Aorta (tissue), 5 donors: Measurements from ENCODE around the gene STAT4. TPM values are rescaled to one million over a fixed set of nuclear protein-coding genes. Genes with fewer than 3 reads are reported as not detected.

Experiments
- ATAC-seq: fragments of 200-7000 bp; cut with Tn5 transposase; one replicate; pipeline ENCODE4 v1.9.1; 2022; ENCODE audit warnings: moderate library complexity; ENCODE audit not compliant: low FRiP score
- DNase-seq, 2 donors: peaks; one replicate each; pipeline ENCODE4 v3.0.0-alpha.2; 2020
- H3K27ac ChIP-seq, 2 donors: one replicate each; pipeline ENCODE4 v1.5.1; 2013; ENCODE audit warnings: low read length in 2 of 2, mild to moderate bottlenecking in 2 of 2, moderate library complexity in 2 of 2, control low read depth in 1 of 2, inconsistent platforms in 1 of 2, low read depth in 1 of 2
- H3K27me3 ChIP-seq, 2 donors: one replicate each; pipeline ENCODE4 v1.6.1; 2013; ENCODE audit warnings: control low read depth in 1 of 2, low read length in 1 of 2, mild to moderate bottlenecking in 1 of 2, moderate library complexity in 1 of 2; ENCODE audit not compliant: insufficient read depth in 2 of 2, control insufficient read depth in 1 of 2
- H3K36me3 ChIP-seq, 2 donors: one replicate each; pipeline ENCODE4 v1.6.1; 2013; ENCODE audit warnings: control low read depth in 1 of 2, low read length in 1 of 2, mild to moderate bottlenecking in 1 of 2; ENCODE audit not compliant: insufficient read depth in 2 of 2, control insufficient read depth in 1 of 2
- H3K4me1 ChIP-seq, 2 donors: one replicate each; pipeline ENCODE4 v1.6.1; 2013; ENCODE audit warnings: low read length in 2 of 2, control low read depth in 1 of 2, mild to moderate bottlenecking in 1 of 2, moderate library complexity in 1 of 2; ENCODE audit not compliant: insufficient read depth in 2 of 2, control insufficient read depth in 1 of 2
- H3K4me3 ChIP-seq, 2 donors: one replicate each; pipeline ENCODE4 v1.5.1; 2013; ENCODE audit warnings: low read length in 2 of 2, control low read depth in 1 of 2, mild to moderate bottlenecking in 1 of 2
- H3K9me3 ChIP-seq: one replicate; pipeline ENCODE4 v1.6.1; 2013; ENCODE audit warnings: mild to moderate bottlenecking, low read length; ENCODE audit not compliant: control insufficient read depth
- WGBS, 2 donors: extraction: QIAGEN DNeasy Blood & Tissue Kit; methylation state at CpG; one replicate each; pipeline ENCODE4 v1.1.7; 2013; 5-methylcytosine and 5-hydroxymethylcytosine counted together
- intact Hi-C, 2 donors: fragments of 100-400 bp; cut with DNase I; formaldehyde crosslinking; loops; one replicate each; pipeline versions ENCODE4 v1.14.2 to v1.15.0; 2022
- polyA plus RNA-seq, 2 donors: library from polyadenylated mRNA; stranded (reverse); fragments of 200-250 nt; gene quantifications; one replicate each; pipeline ENCODE4 v1.2.3, GENCODE V29; 2013
- total RNA-seq, 2 donors: library from RNA; stranded (reverse); fragmentation: NEBNext Ultra II Directional; extraction: Animal tissue kit (Norgen Biotek cat#: 25700); gene quantifications; one replicate each; pipeline ENCODE4 v1.2.1, GENCODE V29; 2021
- donor health status: healthy with polysubstance abuse.
- donor health status: Bipolar disorder and iron deficiency.
- donor health status: DM: no; HTN: no; CAD: no.
- donor health status: DM: no; HTN: no; CAD: no.
- donor health status: DM: yes; HTN: yes; CAD: no.

Gene STAT4
- total and polyA plus RNA-seq, 4 donors: 1.1 to 7.7 (median 3.0) TPM

DNA sequence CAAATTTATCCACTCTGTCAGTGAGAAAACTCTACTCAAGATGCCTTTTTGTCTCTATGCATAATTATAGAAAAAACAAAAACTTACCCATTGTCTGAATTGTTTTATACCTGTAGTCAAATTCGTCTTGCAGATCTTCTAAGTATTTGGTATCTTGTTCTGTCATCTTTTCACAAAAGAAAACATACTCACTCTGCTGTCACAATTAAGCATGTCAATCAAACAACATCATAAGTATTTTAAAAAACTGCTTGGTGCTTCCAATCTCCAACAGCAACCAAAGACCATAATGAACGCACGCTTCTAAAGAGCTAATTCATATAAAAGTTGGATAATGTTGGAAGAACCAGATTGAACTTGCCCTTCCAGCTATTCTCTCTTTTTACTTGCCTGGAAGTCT is 81.2 kb downstream of the STAT4 start:
- no peak for DNase-seq
- intact Hi-C loops: no loop called here
- Histone ChIP-seq H3K4me1 (no peaks in the 10 kb centered on the region), H3K36me3 (no peaks in the 10 kb centered on the region), H3K9me3 (no peaks in the 10 kb centered on the region), H3K4me3 (no peak overlapping the region), H3K27ac (no peak overlapping the region), H3K27me3 (no peaks in the 10 kb centered on the region)
- ATAC-seq: no peak
- 92 to 93% methylated on average over 3 of the region's 3 CpGs for whole genome bisulfite sequencing, 2 donors

DNA sequence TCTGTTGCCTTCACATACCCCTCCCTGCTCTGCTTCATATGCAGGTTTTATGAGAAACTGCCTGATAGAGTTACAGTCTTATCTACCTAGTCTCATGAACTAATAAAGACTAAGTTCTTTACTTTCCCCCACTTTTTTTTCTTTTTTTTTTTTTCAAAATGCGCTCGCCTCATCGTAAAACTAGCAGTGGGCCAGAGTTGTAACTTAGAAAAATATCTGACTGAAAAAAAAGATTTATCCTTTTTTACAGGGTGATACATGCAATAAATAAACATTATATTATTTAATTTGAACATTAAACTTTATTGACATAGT is 83.9 kb downstream of the STAT4 start:
- intact Hi-C loops: no loop called here
- no peaks in the 10 kb centered on the region for H3K36me3 ChIP-seq
- no peak overlapping the region for H3K4me3 ChIP-seq
- ATAC-seq (no peak), DNase-seq (no peak)
- H3K9me3 ChIP-seq: no peaks in the 10 kb centered on the region
- no peaks in the 10 kb centered on the region for H3K27me3 ChIP-seq
- WGBS, 2 donors: 94 to 97% methylated on average over 3 of the region's 3 CpGs
- H3K4me1 ChIP-seq: no peaks in the 10 kb centered on the region
- no peak overlapping the region for H3K27ac ChIP-seq

DNA sequence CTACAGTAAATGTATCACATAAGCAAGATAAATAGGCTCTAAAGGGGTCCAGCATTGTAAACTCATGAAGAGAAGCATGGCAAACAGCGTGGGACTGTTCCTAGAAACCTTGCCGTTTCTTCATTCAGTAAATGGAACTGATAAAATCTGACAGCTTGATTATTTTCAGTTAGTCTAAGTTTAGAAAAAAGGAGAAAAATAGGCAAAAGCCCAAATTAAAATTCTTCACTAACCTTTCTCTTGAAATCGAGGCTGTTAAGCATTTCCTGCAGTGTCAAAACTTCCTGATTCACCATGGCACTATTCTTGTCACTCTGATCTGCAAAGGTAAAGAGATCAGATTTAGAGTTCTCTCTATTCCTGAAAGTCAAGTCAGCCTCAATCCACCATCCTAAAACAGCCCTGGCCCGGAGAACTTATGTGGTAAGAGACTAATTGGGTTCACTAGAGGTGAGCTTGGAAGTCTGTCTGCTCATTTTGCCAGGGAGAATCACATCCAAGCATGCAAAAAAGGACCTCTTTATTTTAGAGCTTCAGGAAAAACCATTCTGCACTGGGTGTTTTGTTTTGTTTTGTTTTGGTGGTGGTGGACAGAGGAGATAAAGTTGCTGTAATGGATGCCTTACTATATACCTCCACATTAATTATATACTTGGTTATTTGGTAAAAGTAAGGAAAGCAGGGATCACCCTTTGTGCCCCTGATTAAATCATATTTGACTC is 84.4 kb downstream of the STAT4 start:
- H3K9me3 ChIP-seq: no peaks in the 10 kb centered on the region
- no peaks in the 10 kb centered on the region for H3K4me1 ChIP-seq
- DNase-seq (no peak), ATAC-seq (no peak)
- no peaks in the 10 kb centered on the region for H3K36me3 ChIP-seq
- WGBS, 2 donors: 15 to 17% methylated on average over 4 of the region's 4 CpGs
- no peaks in the 10 kb centered on the region for H3K27me3 ChIP-seq
- intact Hi-C loops: no loop called here
- no peak overlapping the region for H3K4me3 ChIP-seq
- no peak overlapping the region for H3K27ac ChIP-seq

DNA sequence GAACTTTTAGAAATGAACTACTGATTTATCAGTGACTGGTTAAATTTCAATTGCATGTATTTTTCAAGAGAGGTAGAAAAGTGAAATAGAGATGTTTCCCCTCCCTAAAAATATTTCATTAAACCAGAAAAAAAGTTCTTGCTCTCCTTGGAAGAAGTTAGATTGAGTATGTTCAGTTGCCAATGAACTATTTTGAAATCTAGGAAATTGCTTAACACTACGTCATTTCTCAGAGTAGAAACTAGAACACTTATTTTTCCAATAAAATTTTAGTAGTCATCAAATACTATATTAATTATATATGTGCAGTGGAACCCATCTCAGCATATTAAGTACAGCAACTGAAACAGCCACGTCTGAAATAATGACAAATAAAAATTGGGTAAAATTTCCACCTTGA is 85.0 kb downstream of the STAT4 start:
- Histone ChIP-seq H3K4me3 (no peak overlapping the region), H3K27me3 (no peaks in the 10 kb centered on the region), H3K36me3 (no peaks in the 10 kb centered on the region), H3K9me3 (no peaks in the 10 kb centered on the region), H3K4me1 (no peaks in the 10 kb centered on the region), H3K27ac (no peak overlapping the region)
- ATAC-seq (no peak), DNase-seq (no peak)
- WGBS, 2 donors: 34 to 36% methylated on average over 2 of the region's 2 CpGs
- intact Hi-C loops: no loop called here

DNA sequence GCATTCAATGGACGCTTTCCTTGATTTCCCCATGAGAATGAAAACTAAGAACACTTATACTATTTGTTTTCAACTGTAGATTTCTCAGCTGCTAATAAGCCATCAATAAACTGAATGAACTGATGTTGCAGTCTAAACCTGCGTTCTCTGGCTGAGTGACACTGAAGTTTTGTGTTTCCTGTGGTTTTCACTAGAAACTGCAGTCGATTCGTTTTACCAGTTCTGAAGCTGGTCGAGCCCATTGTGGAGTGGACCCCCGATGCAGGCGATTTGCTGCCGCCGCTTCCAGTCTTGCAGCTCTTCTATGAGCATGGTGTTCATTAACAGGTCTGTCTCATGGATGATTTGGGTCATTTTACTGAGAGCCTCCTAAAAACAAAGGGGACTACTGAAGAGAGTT is 86.2 kb downstream of the STAT4 start:
- WGBS, 2 donors: 91 to 93% methylated on average over 9 of the region's 9 CpGs
- H3K27me3 ChIP-seq: no peaks in the 10 kb centered on the region
- DNase-seq (no peak), ATAC-seq (no peak)
- intact Hi-C loops: no loop called here
- no peak overlapping the region for H3K27ac ChIP-seq
- H3K9me3 ChIP-seq: no peaks in the 10 kb centered on the region
- no peak overlapping the region for H3K4me3 ChIP-seq
- H3K4me1 ChIP-seq: no peaks in the 10 kb centered on the region
- H3K36me3 ChIP-seq: no peaks in the 10 kb centered on the region

DNA sequence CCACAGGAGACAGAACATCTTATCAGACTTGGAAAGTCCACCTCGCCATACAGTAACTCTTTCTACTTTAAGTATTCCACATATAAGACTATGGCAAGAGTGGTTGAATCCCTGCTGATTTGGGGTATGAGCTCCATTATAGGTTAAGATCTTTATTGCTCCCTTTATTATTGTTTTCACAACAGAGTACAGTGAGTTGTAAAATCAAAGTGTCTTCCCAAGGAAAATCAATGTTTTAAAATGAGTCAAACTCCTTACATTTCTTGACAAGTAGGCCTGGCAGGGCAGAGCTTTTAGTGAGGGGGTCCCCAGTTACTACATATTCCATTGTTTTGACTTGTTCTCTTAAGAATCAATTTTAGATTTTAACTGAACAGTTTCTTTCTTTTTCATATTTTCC is 87.2 kb downstream of the STAT4 start:
- no peaks in the 10 kb centered on the region for H3K36me3 ChIP-seq

DNA sequence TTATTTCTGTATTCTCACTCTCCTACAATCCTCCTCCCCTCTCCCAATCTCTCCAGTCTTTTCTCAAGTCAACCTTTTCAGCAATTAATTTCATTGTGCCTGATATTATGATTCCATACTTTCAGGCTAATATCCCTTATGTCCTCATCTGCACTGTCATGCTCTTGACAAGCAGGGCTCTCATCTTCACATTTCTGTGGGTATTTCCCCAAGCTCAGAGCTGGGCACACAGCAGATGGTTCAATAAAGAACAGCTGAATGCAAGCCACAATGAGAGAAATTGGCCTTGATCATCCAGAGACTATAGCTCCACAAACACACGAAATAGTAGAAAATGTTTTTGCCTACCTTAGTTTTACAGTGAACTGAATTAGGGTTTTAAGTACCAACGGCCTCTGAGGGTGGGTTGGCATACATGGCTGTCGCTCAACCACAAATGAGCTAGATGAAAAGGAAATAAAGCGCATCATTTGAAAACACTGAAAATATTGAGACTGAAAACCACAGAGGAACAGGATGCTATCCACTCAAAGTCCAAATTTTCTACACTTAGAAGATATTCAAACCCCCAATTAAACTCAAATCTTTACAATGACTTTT is 89.3 kb downstream of the STAT4 start:
- intact Hi-C loops: no loop called here
- DNase-seq: no peak
- H3K4me3 ChIP-seq: no peak overlapping the region
- no peak overlapping the region for H3K27ac ChIP-seq
- ATAC-seq: no peak
- H3K27me3 ChIP-seq: no peaks in the 10 kb centered on the region
- H3K9me3 ChIP-seq: no peaks in the 10 kb centered on the region
- no peaks in the 10 kb centered on the region for H3K4me1 ChIP-seq
- WGBS, 2 donors: 92 to 93% methylated on average over 4 of the region's 4 CpGs
- H3K36me3 ChIP-seq: no peaks in the 10 kb centered on the region

More for the DNA sequence above, 87.2 kb downstream of the STAT4 start:
- Histone ChIP-seq H3K4me1 (no peaks in the 10 kb centered on the region), H3K4me3 (no peak overlapping the region), H3K27me3 (no peaks in the 10 kb centered on the region), H3K27ac (no peak overlapping the region), H3K9me3 (no peaks in the 10 kb centered on the region)
- no peak for DNase-seq
- no peak for ATAC-seq
- WGBS, 2 donors: 82 to 86% methylated on average over 1 of the region's 1 CpG
- intact Hi-C loops: no loop called here

DNA sequence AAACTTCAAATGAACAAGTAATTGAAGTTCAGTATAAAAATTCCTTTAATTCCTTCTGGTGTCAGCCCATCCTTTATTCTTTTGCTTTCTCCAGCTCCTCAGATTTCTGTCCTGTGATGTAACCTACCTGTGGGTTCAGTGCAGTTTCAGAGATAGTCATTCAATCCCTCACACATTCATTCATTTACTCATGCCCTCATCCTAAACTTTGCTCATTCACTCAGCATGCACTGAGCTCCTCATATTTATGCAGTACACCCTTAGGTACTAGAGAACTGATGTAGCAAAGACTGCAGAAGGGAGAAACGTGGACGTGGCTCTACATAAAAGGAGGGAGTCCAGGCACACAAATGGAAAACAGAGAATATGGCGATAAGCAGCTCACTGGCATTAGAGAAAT is 91.5 kb downstream of the STAT4 start:
- Histone ChIP-seq H3K27me3 (no peaks in the 10 kb centered on the region), H3K4me3 (no peak overlapping the region), H3K4me1 (no peaks in the 10 kb centered on the region), H3K27ac (no peak overlapping the region), H3K9me3 (no peaks in the 10 kb centered on the region), H3K36me3 (no peaks in the 10 kb centered on the region)
- ATAC-seq: no peak
- no peak for DNase-seq
- intact Hi-C loops: loop anchor here (10.0 kb wide), 2 partner anchors 445 to 455 kb away; no protein-coding TSS in a partner anchor
- WGBS, 2 donors: 81 to 86% methylated on average over 3 of the region's 3 CpGs

DNA sequence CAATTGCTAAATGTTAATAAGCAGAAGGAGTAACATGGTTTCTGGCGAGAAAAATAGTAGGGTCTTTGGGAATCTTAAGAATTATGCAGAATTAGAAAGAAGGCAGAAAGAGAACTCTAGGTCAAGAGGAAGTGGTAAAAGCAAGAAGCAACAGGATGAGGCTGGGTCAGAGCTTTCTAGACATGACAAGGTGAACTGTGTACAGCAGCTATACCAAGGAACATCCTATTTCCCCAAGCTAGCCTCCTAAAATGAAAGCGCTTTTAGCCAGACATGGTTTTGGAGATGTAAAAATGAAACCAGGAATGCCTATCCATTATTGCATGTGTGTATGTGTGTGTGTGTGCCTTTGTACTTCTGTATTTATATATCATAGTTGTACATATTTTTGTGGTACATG is 94.6 kb downstream of the STAT4 start:
- H3K27me3 ChIP-seq: no peaks in the 10 kb centered on the region
- ATAC-seq (peak; percentile 33), DNase-seq (no peak)
- H3K36me3 ChIP-seq: no peaks in the 10 kb centered on the region
- WGBS, 2 donors: 85 to 88% methylated on average over 2 of the region's 2 CpGs
- intact Hi-C loops: loop anchor here (10.0 kb wide), 2 partner anchors 449 to 459 kb away; no protein-coding TSS in a partner anchor
- H3K4me1 ChIP-seq: no peaks in the 10 kb centered on the region
- H3K4me3 ChIP-seq: no peak overlapping the region
- H3K9me3 ChIP-seq: no peaks in the 10 kb centered on the region
- H3K27ac ChIP-seq: no peak overlapping the region
